ENCODE measurements around the gene LRMDA.

DNA sequence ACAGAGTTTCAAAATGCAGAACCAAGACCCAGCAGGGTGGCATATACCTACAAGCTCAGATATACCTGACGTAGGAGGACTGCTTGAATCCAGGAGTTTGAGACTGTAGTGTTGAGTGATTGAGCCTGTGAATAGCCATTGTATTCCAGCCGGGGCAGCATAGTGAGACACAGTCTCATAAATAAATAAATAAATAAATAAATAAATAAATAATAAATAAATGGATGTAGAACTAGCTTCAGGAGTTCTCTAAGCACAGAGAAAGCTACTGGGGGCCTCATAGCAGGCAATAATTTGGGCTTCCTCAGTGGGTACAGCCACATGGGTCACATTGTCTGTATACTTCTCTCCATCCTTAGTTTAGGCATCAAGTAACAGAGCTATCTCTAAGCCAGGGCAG lies 906.8 kb downstream of the LRMDA start:
- TF ChIP-seq EZH2 (IDR thresholded peaks at IDR 0.05; ENCODE audit: low read length), result no peak
- TF ChIP-seq, protein P1, sequence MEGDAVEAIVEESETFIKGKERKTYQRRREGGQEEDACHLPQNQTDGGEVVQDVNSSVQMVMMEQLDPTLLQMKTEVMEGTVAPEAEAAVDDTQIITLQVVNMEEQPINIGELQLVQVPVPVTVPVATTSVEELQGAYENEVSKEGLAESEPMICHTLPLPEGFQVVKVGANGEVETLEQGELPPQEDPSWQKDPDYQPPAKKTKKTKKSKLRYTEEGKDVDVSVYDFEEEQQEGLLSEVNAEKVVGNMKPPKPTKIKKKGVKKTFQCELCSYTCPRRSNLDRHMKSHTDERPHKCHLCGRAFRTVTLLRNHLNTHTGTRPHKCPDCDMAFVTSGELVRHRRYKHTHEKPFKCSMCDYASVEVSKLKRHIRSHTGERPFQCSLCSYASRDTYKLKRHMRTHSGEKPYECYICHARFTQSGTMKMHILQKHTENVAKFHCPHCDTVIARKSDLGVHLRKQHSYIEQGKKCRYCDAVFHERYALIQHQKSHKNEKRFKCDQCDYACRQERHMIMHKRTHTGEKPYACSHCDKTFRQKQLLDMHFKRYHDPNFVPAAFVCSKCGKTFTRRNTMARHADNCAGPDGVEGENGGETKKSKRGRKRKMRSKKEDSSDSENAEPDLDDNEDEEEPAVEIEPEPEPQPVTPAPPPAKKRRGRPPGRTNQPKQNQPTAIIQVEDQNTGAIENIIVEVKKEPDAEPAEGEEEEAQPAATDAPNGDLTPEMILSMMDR (optimal IDR thresholded peaks at IDR 0.05 in 1 of 3, IDR thresholded peaks at IDR 0.05 in 1 of 3, conservative IDR thresholded peaks at IDR 0.05 in 1 of 3; ENCODE audit: extremely low read depth in 1 of 3, insufficient read depth in 2 of 3, low read length in 3 of 3), result no peak

Measured in keratinocyte (primary cell).